ENCODE data around the gene GRIK1.
"Not testable (repeated sequence)": the region's sequence is repeated elsewhere in the genome, so short reads cannot be mapped to it uniquely, and the experiment has no call there.

Gene GRIK1

GRCh38 chr21:29639366-29640079 is 300.3 kb downstream of the GRIK1 start:
- DNase-seq, result no peak

GRCh38 chr21:29638761-29639327 is 301.0 kb downstream of the GRIK1 start:
- no peak for DNase-seq

GRCh38 chr21:29638138-29638537 is 301.7 kb downstream of the GRIK1 start:
- DNase-seq, result no peak

- no peak for DNase-seq
Observed at GRCh38 chr21:29637553-29637952, 302.2 kb downstream of the GRIK1 start.

- DNase-seq, result no peak
Observed at GRCh38 chr21:29637134-29637533, 302.7 kb downstream of the GRIK1 start.

- DNase-seq, result no peak
Observed at GRCh38 chr21:29634418-29634817, 305.4 kb downstream of the GRIK1 start.

GRCh38 chr21:29633756-29634155 is 306.0 kb downstream of the GRIK1 start:
- no peak for DNase-seq

- no peak for DNase-seq
Observed at GRCh38 chr21:29630441-29630840, 309.4 kb downstream of the GRIK1 start.

GRCh38 chr21:29627905-29628304 is 311.9 kb downstream of the GRIK1 start:
- no peak for DNase-seq

GRCh38 chr21:29626801-29627470 is 312.9 kb downstream of the GRIK1 start:
- no peak for DNase-seq

- no peak for DNase-seq
Observed at GRCh38 chr21:29625990-29626389, 313.8 kb downstream of the GRIK1 start.

- DNase-seq, result no peak
Observed at GRCh38 chr21:29624776-29625175, 315.0 kb downstream of the GRIK1 start.

GRCh38 chr21:29621525-29621924 is 318.3 kb downstream of the GRIK1 start:
- no peak for DNase-seq

- DNase-seq, result no peak
Observed at GRCh38 chr21:29616209-29616751, 323.5 kb downstream of the GRIK1 start.

- no peak for DNase-seq
Observed at GRCh38 chr21:29613877-29614276, 325.9 kb downstream of the GRIK1 start.

GRCh38 chr21:29613021-29613420 is 326.8 kb downstream of the GRIK1 start:
- DNase-seq, result no peak

- DNase-seq, result no peak
Observed at GRCh38 chr21:29610779-29611360, 328.9 kb downstream of the GRIK1 start.

- no peak for DNase-seq
Observed at GRCh38 chr21:29606613-29607012, 333.2 kb downstream of the GRIK1 start.

GRCh38 chr21:29605219-29605618 is 334.6 kb downstream of the GRIK1 start:
- DNase-seq, result not testable (repeated sequence)

- DNase-seq, result no peak
Observed at GRCh38 chr21:29604076-29604475, 335.7 kb downstream of the GRIK1 start.

GRCh38 chr21:29601047-29601446 is 338.7 kb downstream of the GRIK1 start:
- no peak for DNase-seq

GRCh38 chr21:29586696-29587095 is 353.1 kb downstream of the GRIK1 start:
- no peak for DNase-seq

GRCh38 chr21:29585462-29585861 is 354.3 kb downstream of the GRIK1 start:
- no peak for DNase-seq

Measured in islet precursor cell (in vitro differentiated cells).